HL-60/S4 (cell line): ENCODE data around the gene BCAM.
"Not testable (repeated sequence)": the region's sequence is repeated elsewhere in the genome, so short reads cannot be mapped to it uniquely, and the experiment has no call there.

ENCODE experiments used
- in situ Hi-C: fragments of 300-500 bp; cut with MboI; formaldehyde crosslinking; loops from 2 replicates; pipeline ENCODE4 v1.14.3; 2022; ENCODE audit warnings: low sequenced_read_pairs

BCAM gene

GRCh38 chr19:44816301-44816700 lies 7.4 kb downstream of the BCAM start:
- in situ Hi-C loops, result no loop called here

- in situ Hi-C loops, result no loop called here
These were observed 9.0 kb downstream of the BCAM start for GRCh38 chr19:44817725-44818465.

DNA sequence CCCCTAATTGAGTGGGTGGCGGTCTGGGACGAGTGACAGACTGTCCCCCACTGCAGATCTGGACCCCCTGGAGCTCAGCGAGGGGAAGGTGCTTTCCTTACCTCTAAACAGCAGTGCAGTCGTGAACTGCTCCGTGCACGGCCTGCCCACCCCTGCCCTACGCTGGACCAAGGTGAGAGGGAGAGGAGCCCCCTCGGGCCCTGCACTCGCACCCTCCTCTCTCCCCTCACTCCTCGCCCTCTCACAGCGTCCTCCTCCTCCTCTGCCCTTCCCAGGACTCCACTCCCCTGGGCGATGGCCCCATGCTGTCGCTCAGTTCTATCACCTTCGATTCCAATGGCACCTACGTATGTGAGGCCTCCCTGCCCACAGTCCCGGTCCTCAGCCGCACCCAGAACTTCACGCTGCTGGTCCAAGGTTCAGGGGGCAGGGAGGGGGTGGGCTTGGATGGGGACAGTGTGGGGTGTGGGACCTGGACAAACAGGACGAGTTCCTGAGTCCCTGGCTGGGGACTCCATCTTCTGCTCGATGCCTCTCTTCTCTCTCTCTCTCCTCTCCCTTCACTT lies 9.6 kb downstream of the BCAM start:
- in situ Hi-C loops, result no loop called here

GRCh38 chr19:44819246-44819832 lies 10.4 kb downstream of the BCAM start:
- in situ Hi-C loops, result no loop called here

DNA sequence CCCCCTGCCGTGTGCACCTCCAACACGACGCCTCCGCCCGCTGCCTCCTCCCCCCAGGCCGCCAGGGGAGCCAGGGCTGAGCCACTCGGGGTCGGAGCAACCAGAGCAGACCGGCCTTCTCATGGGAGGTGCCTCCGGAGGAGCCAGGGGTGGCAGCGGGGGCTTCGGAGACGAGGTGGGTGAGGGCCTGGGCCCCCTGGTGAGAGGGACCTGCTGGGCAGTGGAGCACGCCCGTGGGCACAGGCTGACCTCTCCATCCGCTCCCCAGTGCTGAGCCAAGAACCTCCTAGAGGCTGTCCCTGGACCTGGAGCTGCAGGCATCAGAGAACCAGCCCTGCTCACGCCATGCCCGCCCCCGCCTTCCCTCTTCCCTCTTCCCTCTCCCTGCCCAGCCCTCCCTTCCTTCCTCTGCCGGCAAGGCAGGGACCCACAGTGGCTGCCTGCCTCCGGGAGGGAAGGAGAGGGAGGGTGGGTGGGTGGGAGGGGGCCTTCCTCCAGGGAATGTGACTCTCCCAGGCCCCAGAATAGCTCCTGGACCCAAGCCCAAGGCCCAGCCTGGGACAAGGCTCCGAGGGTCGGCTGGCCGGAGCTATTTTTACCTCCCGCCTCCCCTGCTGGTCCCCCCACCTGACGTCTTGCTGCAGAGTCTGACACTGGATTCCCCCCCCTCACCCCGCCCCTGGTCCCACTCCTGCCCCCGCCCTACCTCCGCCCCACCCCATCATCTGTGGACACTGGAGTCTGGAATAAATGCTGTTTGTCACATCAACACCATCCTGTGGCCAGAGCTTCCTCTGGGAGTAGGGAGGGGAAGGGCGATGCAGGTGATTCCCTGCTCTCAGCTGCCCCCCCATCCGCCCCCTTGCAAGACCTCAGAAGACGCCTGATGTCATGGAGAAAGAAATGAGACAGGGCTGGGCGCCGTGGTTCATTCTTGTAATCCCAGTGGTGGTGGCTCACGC lies 12.0 kb downstream of the BCAM start:
- in situ Hi-C loops, result no loop called here

DNA sequence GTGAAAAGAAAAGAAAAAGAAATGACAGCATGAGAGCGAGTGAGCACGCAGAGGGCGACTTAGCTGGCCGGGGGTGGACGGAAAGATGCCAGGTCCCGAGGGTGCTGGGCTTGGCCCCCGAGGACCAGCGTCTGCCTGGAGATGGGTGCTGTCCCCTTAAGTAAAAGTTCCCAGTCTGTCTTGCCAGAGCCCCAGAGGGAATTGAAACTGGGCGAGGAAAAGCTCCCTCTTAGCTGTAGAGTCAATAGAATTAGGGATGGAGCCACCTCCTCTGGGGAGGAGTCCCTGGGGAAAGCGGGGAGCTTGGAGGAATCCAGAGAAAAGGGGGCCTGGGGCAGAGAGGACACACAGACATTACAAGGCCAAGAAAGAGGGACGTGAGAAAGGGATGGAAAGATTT lies 13.3 kb downstream of the BCAM start:
- in situ Hi-C loops, result no loop called here

DNA sequence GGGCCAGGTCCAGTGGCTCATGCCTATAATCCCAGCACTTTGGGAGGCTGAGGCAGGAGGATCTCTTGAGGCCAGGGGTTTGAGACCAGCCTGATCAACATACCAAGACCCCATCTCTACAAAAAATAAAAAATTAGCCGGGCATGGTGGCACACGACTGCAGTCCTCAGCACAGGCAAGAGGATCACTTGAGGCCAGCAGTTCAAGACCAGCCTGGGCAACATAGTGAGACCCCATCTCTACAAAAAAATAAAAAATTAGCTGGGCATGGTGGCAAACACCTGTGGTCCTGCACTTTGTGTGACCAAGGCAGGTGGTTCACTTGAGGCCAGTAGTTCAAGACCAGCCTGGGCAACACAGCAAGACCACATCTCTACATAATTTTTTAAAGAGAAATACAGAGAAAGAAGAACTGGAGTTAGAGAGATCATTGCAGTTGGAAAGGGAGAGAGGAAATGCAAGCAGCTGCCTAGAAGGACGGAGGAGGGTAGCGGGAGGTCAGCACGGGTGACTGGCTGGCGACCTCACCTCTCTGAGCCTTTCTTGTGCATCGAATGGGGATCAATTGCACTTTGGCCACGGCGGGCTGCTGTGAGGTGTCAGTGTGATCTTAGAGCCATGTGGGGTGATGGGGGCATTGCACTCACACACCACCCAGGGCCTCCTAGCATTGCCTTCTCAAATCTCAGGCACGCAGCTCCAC lies 13.9 kb downstream of the BCAM start:
- in situ Hi-C loops, result no loop called here

DNA sequence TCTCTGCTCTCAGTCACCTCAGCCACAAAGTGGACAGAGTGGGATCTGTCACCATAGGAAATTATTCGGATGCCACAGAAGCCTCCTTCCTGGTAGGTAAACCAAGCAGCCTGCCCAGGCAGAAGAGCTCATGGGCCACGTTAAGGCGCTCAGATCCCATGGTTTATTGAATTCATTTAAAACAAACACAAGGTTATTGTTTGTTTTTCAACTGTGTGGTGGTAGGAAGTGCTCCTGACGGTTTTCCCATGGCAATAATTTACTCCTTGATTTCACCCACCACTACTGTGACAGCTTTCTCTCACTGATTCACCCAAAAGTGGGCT lies 14.4 kb downstream of the BCAM start:
- in situ Hi-C loops, result no loop called here

DNA sequence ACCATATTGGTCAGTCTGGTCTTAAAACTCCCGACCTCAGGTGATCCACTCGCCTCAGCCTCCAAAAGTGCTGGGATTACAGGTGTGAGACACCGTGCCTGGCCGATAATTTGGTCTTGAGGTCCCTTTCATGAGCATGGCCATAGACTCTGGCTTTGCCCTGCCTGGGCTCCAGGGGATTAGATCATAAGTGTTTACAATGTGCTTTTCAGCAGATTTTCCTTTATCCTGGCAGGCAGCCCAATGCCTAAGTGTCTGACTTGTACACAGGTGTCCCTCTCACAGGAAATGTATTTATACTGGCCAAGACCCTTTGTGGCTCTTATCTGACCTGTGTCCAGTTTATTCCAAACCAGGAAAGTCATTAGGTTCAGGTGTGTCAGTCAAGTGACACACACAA lies 15.9 kb downstream of the BCAM start:
- in situ Hi-C loops, result no loop called here

DNA sequence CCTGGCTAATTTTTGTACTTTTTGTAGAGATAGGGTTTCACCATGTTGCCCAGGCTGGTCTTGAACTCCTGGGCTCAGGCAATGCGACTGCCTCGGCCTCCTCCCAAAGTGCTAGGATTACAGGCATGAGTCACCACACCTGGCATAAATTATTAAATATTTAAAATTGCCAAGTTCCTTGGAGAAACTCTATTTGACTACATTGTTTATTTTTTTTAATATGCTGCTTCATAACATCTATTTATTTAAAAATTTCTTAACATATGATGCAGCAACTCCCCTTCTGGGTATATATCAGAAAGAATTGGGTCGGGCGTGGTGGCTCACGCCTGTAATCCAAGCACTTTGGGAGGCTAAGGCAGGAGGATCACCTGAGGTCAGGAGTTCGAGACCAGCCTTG lies 24.0 kb downstream of the BCAM start:
- in situ Hi-C loops, result not testable (repeated sequence)

- in situ Hi-C loops, result not testable (repeated sequence)
These were observed 25.5 kb downstream of the BCAM start for GRCh38 chr19:44834399-44834798.

DNA sequence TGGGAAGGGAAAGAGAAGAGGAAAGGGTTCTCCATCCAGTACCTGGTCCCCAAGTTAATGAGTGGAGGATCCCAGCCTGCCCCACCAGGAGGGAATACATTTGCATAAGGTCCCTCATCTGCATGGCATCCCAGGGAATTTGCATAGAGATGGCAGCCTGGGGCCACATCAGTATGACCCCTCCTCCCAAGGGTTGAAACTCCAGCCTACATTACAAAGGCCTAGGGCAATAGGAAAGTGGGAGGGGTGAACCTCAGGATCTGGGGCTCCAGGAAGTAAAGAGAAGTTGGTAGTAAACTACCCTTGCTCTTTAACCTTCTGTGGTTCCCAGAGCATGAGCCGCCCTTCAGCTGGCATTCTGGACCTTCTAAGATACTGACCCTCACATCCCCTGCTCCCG lies 30.4 kb downstream of the BCAM start:
- in situ Hi-C loops, result no loop called here

DNA sequence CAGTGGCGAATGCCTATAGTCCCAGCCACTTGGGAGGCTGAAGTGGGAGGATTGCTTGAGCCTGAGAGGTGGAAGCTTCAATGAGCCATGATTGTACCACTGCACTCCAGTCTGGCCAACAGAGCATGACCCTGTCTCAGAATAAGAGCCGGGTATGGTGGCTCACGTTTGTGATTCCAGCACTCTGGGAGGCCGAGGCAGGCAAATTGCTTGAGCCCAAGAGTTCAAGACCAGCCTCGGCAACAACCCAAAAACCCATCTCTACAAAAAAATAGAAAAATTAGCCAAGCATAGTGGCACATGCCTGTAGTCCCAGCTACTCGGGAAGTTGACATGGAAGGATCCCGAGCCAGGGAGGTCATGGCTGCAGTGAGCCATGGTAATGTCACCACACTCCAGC lies 31.9 kb downstream of the BCAM start:
- in situ Hi-C loops, result loop anchor here (10.0 kb wide), 1 partner anchor 146 kb away; the partner anchor contains the start of gene CEACAM16

GRCh38 chr19:44841231-44841630 lies 32.3 kb downstream of the BCAM start:
- in situ Hi-C loops, result loop anchor here (10.0 kb wide), 1 partner anchor 146 kb away; the partner anchor contains the start of gene CEACAM16

DNA sequence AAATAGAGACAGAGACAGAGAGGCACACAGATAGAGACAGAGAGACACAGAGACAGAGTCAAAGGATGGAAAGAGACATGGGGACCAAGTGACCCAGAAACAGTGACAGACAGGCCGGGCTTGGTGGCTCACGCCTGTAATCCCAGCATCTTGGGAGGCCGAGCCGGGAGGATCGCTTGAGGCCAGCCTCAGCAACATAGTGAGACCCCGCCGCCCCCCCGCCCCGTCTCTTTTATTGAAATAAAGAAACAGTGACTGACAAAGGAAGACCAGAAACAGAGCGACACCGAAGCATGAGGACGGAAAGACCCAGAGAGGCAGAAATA lies 36.3 kb downstream of the BCAM start:
- in situ Hi-C loops, result loop anchor here (10.0 kb wide), 1 partner anchor 150 kb away; the partner anchor contains the start of gene CEACAM16

GRCh38 chr19:44845612-44846454 lies 36.9 kb downstream of the BCAM start, which contains the start of gene NECTIN2:
NECTIN2 (plus strand) TSS chr19:44846297; CDS start chr19:44846526, 229 bp downstream.
- in situ Hi-C loops, result loop anchor here (10.0 kb wide), 1 partner anchor 151 kb away; the partner anchor contains the start of gene CEACAM16

GRCh38 chr19:44846455-44847143 lies 37.7 kb downstream of the BCAM start:
- in situ Hi-C loops, result loop anchor here (10.0 kb wide), 1 partner anchor 152 kb away; the partner anchor contains the start of gene CEACAM16

- in situ Hi-C loops, result loop anchor here (10.0 kb wide), 1 partner anchor 153 kb away; the partner anchor contains the start of gene CEACAM16
These were observed 38.5 kb downstream of the BCAM start for GRCh38 chr19:44847144-44848035.
